Stimulated activated naive CD8-positive, alpha-beta T cell treated with anti-CD3 and anti-CD28 coated beads, Interleukin-15, Interleukin-2, amounts not matched to agents 100 U/mL and 50 U/mL, for 24 hours (primary cell): Measurements from ENCODE around the gene GLRX2.
"Not testable (repeated sequence)": the region's sequence is repeated elsewhere in the genome, so short reads cannot be mapped to it uniquely, and the experiment has no call there.

ENCODE experiments used
- ATAC-seq: fragments of 150-1000 bp; cut with Tn5 transposase; one replicate; pipeline ENCODE4 v1.10.0; 2021
- DNase-seq: peaks from one replicate; pipeline ENCODE4 v3.0.0; 2021

GLRX2 gene, protein sequence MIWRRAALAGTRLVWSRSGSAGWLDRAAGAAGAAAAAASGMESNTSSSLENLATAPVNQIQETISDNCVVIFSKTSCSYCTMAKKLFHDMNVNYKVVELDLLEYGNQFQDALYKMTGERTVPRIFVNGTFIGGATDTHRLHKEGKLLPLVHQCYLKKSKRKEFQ

GRCh38 chr1:193104907-193105820 lies at the start of gene GLRX2:
GLRX2 (minus strand) TSS chr1:193105414; CDS start chr1:193105382, 32 bp downstream.
- ATAC-seq (peak; percentile 93), DNase-seq (peak; percentile 73)

DNA sequence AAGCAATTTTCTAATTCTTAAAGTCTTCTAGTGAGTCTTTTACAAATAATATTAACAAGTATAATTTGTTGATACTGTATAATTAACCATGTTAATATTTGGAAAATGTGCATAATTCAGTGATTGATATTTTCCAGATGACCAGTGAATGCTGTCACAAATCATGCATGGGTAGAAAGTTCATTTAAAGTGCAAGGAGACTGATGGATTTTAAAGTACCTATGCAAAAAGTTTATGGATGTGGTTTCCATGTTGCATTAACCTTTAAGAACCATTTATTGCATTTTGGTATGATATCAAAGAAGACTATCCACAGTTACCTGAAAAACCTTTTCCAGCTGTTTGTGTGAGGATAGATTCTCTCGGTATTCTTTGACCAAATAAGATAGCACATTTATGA lies 39.8 kb upstream of the GLRX2 start:
- DNase-seq (no peak), ATAC-seq (no peak)

- no peak for DNase-seq
Observed at GRCh38 chr1:193144361-193144938, 39.2 kb upstream of the GLRX2 start.

GRCh38 chr1:193143285-193143684 lies 38.1 kb upstream of the GLRX2 start:
- DNase-seq (no peak), ATAC-seq (no peak)

More at GRCh38 chr1:193144361-193144938, 39.2 kb upstream of the GLRX2 start:
- ATAC-seq, result no peak

GRCh38 chr1:193142409-193142808 lies 37.2 kb upstream of the GLRX2 start:
- ATAC-seq (no peak), DNase-seq (no peak)

DNA sequence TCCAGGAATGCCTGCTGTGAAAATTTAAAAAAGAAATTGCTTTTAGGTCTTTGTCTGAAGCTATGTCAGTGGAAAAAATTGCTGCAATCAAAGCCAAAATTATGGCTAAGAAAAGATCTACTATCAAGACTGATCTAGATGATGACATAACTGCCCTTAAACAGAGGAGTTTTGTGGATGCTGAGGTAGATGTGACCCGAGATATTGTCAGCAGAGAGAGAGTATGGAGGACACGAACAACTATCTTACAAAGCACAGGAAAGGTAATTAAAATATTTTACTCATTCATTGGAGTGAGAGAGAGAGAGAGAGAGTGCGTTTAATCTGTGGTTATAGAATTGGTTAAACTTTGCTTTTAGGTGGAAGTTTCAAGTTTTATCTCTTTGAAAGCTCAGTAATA lies 36.6 kb upstream of the GLRX2 start:
- ATAC-seq (peak; percentile 87), DNase-seq (no peak)

GRCh38 chr1:193140254-193140653 lies 35.0 kb upstream of the GLRX2 start:
- ATAC-seq, result no peak
- no peak for DNase-seq

- ATAC-seq, result no peak
- no peak for DNase-seq
Observed at GRCh38 chr1:193131266-193131860, 26.1 kb upstream of the GLRX2 start.

DNA sequence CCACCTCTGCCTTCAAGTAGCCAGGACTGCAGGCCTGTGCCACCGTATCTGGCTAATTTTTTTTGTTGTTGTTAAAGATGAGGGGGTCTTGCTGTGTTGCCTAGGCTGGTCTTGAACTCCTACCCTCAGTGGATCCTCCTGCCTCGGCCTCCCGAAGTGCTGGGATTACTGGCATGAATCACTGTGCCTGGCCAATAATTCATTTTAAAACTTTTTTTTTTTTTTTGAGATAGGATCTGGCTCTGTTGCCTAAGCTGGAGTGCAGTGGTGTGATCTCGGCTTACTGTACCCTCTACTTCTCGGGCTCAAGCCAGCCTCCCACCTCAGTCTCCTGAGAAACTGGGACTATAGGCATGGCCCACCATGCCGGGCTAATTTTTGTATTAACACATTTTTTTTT lies 20.2 kb upstream of the GLRX2 start:
- no peak for DNase-seq
- no peak for ATAC-seq

DNA sequence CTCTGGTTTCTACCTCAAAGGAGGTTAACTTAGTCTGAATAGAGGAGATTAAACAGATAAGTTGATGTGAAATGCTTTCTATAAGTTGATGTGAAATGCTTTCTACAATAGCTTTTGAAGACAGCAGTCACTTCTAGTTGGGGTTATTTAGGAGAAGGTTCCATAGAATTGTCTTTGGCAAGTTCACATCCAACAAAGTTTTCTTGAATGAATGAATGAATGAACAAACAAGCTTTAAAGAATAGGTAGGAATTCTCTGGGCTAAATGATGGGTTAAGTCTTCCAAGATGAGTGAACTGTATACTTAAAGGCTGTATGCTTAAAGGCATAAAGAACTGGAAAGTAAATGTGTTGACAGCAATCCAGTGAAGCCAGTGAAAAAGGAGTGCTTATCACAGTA lies 18.5 kb upstream of the GLRX2 start:
- DNase-seq (no peak), ATAC-seq (no peak)

DNA sequence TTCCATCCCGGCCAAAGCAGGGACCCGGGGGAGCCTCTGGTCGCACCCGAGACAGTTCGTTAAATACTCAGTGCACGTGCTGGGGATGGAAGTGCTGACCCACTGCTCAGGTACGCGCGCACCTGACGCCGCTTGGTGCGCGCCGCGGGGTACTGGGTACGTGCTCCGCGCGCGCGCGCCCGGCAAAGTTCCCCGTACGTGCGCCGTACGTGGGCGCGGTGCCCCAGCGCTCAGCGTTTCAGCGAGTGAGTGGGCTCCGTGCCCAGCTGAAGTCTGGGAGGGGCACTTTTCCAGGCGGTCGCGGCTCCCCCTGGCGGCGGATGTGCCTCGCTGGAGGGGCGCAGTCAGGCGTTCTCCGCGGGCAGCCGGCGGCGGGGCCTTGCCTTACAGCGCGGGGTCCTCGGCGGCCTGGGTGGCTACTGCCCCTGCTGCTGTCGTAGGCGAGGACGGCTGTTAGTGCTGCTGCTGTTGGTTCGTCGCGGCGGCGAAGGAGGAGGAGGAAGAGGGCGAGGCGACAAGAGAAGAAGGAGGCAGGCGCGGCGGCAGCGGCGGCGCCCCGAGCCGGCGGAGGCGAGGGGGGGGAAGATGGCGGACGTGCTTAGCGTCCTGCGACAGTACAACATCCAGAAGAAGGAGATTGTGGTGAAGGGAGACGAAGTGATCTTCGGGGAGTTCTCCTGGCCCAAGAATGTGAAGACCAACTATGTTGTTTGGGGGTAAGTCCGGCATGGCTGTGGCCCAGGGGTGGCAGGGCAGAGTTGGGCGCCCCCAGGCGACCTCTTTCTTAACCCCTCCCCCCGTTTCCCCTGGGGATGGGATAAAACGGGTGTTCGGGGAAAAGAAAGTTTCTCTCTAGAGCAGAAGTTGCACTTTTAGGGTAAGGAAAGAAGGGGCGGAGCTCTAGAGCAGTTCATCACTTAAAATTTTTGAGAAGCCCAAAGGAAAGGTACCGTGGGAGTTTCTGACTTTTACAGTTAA lies 16.7 kb upstream of the GLRX2 start, which contains the start of gene CDC73:
CDC73 (plus strand) TSS at position 416 of the 978 bp plus-strand sequence; CDS start at position 586, 170 bp downstream.
- ATAC-seq (peak; percentile 96), DNase-seq (peak; percentile 100)

DNA sequence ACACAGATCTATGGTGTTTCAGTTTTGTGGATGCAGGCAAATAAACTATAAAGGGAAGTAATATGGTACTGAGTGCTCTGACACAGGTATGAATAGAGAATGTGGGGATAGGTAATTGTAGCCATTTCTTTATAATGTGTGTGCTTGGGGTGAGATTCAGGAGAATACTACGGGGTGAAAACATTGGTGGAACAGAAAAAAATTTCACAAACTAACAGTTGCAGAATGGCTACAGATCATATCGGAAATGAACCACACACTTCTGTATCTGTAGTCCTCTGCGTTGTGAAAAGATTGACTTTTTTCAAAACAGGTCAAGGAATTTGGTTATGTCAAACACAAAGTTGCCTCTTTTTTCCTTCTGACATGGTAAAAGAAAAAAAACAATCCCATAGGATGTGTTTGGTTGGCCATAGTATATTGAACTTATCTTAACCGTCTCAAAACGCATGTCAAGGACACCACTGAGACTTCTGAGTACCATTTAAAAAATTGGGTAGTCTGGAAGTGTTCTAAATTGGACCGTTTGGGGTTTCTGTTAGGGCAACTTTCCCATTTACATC lies 15.5 kb upstream of the GLRX2 start:
- ATAC-seq, result no peak
- no peak for DNase-seq

DNA sequence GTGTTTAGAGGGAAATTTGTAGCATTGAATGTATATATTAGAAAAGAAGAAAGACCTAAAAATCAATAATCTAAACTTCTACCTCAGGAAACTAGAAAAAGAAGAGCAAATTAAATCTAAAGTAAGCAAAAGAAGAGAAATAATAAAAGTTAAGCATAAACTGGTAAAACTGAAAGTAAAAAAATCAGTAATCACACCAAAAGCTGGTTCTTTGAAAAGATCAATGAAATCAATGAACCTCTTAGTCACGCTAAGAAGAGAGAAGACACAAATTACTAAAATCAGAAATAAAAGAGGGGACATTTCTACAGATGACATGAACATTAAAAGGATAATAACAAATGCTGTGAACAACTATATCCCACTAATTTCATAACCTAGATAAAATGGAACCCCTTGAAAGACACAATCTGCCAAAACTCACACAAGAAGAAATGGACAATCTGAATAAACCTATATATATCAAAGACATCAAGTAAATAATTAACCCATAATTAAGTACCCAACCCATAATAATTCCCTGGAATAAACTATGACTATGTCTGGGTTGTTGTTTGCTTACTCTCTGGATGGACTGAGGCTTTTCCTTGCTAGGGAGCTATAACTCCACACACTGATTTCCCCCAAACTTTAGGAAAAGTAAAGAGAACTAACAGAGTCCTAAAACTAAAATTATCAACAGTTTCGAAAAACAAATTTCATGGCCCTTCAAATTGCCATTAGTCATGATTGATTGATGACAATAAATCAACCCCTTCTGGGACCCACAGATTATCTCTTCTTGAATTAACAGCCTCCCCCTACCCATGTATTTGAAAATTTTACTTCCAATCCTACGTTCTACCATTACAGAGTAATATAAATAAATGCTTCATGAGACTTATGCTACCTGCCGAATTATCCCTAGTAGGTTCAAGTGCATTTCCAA lies 13.9 kb upstream of the GLRX2 start:
- no peak for DNase-seq
- ATAC-seq, result no peak

GRCh38 chr1:193118194-193118593 lies 13.0 kb upstream of the GLRX2 start:
- ATAC-seq, result no peak
- no peak for DNase-seq

GRCh38 chr1:193117167-193117566 lies 12.0 kb upstream of the GLRX2 start:
- ATAC-seq, DNase-seq: not testable (repeated sequence)

- no peak for ATAC-seq
- DNase-seq, result no peak
Observed at GRCh38 chr1:193115629-193116227, 10.5 kb upstream of the GLRX2 start.

GRCh38 chr1:193114485-193115095 lies 9.4 kb upstream of the GLRX2 start:
- no peak for ATAC-seq
- DNase-seq, result no peak

DNA sequence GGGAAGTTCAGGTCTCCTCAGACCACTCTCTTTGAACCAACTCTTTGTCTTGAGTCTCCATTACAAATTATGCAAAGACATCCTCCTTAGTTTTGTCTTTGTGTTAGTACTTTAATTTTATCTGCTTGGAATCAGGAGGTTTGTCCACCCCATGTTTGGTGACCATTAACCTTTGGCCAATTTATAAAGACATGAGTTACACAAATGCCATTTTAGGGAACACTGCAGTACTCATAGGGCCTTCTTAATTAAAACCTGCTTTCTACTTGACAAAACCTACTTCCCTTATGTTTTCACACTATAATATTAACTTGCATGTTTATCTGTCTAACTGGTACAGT lies 8.7 kb upstream of the GLRX2 start:
- no peak for DNase-seq
- no peak for ATAC-seq
